K562 (cell line): Measurements from ENCODE around the gene WDR62. TPM values are rescaled to one million over a fixed set of nuclear protein-coding genes. Genes with fewer than 3 reads are reported as not detected.

ENCODE experiments used
- PATZ1 ChIP-seq: fragments of 250-450 bp; sonication (Bioruptor Pico); IDR thresholded peaks from 2 replicates; pipeline ENCODE4 v1.5.0; 2020; ENCODE audit warnings: mild to moderate bottlenecking, borderline replicate concordance
- PHB2 ChIP-seq: fragments of 450-650 bp; IDR thresholded peaks from 2 replicates; pipeline ENCODE4 v1.6.1; 2017; ENCODE audit warnings: low read depth
- RUNX1 ChIP-seq: sonication (generic); IDR thresholded peaks from 2 replicates; pipeline ENCODE4 v1.6.1; 2016; ENCODE audit warnings: antibody characterized with exemption, low read depth
- ZNF668 ChIP-seq: fragments of 250-450 bp; sonication (Bioruptor Pico); IDR thresholded peaks from 2 replicates; pipeline ENCODE4 v1.8.0; 2022; ENCODE audit warnings: mild to moderate bottlenecking, inconsistent platforms
- polyA plus RNA-seq, 8 experiments: library from polyadenylated mRNA; depleted of rRNA in 4 of 8; stranded (reverse) in 5 of 8; unstranded in 3 of 8; fragments of >200 nt; fragmentation: Nextera tagmentation in 2 of 8; fragmentation: Illumina TruSeq in 1 of 8; extraction: Ambion mirVana in 2 of 8; extraction: Trizol in 1 of 8; gene quantifications; 2 replicates each; pipeline versions ENCODE4 v1.2.1 to v1.2.3, GENCODE V29; 2011 to 2014; ENCODE audit warnings: inconsistent platforms in 1 of 8, missing spikeins in 1 of 8
- total RNA-seq, 7 experiments: library from RNA; depleted of rRNA in 6 of 7; stranded (reverse); fragments of >200 nt in 6 of 7; fragmentation: Illumina TruSeq in 2 of 7; extraction: Trizol in 2 of 7; gene quantifications; 2 replicates each; pipeline versions ENCODE4 v1.2.1 to v1.2.3, GENCODE V29; 2011 to 2021; ENCODE audit warnings: low replicate concordance in 1 of 7
- TF ChIP-seq, protein P1 (sequence below): fragments of 250-450 bp; sonication (Bioruptor Pico); IDR thresholded peaks from 2 replicates; pipeline ENCODE4 v1.4.0; 2020
- TF ChIP-seq, protein P2 (sequence below), 2 experiments: fragments of 250-450 bp in 1 of 2; fragments of 450-650 bp in 1 of 2; sonication (Bioruptor Pico) in 1 of 2; IDR thresholded peaks; 2 replicates each; pipeline versions ENCODE4 v1.6.1 to v1.8.0; 2016 to 2021; ENCODE audit warnings: mild to moderate bottlenecking in 2 of 2, moderate library complexity in 2 of 2, missing compliant biosample characterization in 1 of 2, missing genetic modification characterization in 1 of 2
- TF ChIP-seq, protein P3 (sequence below): sonication (generic); formaldehyde crosslinking; IDR thresholded peaks from 2 replicates; pipeline ENCODE4 v1.8.0; 2022; ENCODE audit warnings: mild to moderate bottlenecking, missing genetic modification reagents

Gene WDR62
- total and polyA plus RNA-seq, 9 of the 15 experiments (the other 6 are each of a cell fraction or from before 2014, with no cell fraction given), result 0.35 to 32.8 (median 14.4) TPM

GRCh38 chr19:36152019-36152351, 97.3 kb downstream of the WDR62 start (continued):
- TF ChIP-seq, protein P1, sequence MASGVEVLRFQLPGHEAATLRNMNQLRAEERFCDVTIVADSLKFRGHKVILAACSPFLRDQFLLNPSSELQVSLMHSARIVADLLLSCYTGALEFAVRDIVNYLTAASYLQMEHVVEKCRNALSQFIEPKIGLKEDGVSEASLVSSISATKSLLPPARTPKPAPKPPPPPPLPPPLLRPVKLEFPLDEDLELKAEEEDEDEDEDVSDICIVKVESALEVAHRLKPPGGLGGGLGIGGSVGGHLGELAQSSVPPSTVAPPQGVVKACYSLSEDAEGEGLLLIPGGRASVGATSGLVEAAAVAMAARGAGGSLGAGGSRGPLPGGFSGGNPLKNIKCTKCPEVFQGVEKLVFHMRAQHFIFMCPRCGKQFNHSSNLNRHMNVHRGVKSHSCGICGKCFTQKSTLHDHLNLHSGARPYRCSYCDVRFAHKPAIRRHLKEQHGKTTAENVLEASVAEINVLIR, result no peak
- no peak for TF ChIP-seq PHB2
- TF ChIP-seq PATZ1 (CRISPR knock-in tag), result no peak
- TF ChIP-seq, protein P2, sequence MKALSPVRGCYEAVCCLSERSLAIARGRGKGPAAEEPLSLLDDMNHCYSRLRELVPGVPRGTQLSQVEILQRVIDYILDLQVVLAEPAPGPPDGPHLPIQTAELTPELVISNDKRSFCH (CRISPR knock-in tag; IDR thresholded peaks at IDR 0.05), result no peak
- TF ChIP-seq, protein P2 (tag; IDR thresholded peaks at IDR 0.05), result no peak
- TF ChIP-seq RUNX1, result no peak
- no peak for TF ChIP-seq ZNF668 (CRISPR knock-in tag)
- TF ChIP-seq, protein P3, sequence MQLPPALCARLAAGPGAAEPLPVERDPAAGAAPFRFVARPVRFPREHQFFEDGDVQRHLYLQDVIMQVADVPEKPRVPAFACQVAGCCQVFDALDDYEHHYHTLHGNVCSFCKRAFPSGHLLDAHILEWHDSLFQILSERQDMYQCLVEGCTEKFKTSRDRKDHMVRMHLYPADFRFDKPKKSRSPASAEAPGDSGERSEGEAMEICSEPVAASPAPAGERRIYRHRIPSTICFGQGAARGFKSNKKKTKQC (CRISPR knock-in tag), result no peak
